Kidney (tissue), 14 donors: ENCODE measurements around the gene LTBP2. TPM values are rescaled to one million over a fixed set of nuclear protein-coding genes. Genes with fewer than 3 reads are reported as not detected.

ENCODE experiments used
- DNase-seq, 5 donors: peaks; one replicate each; pipeline ENCODE4 v3.0.0-alpha.2; 2013 to 2020
- FAIRE-seq: peaks from 2 replicates; lab custom pipeline; 2012; peaks lifted over from hg19 to GRCh38; lab: Jason Lieb, UNC
- H3K27ac ChIP-seq, 2 donors: one replicate each; pipeline ENCODE4 v1.7.0; 2013; ENCODE audit warnings: low read depth in 2 of 2, low read length in 2 of 2, inconsistent platforms in 1 of 2
- H3K27me3 ChIP-seq: one replicate; pipeline ENCODE4 v1.7.1; 2013; ENCODE audit warnings: low read length, inconsistent platforms; ENCODE audit not compliant: control insufficient read depth, insufficient read depth
- H3K36me3 ChIP-seq, 3 donors: one replicate each; pipeline versions ENCODE4 v1.7.0 to v1.7.1; 2013; ENCODE audit warnings: low read length in 3 of 3, control low read depth in 1 of 3, inconsistent platforms in 1 of 3; ENCODE audit not compliant: insufficient read depth in 3 of 3, control insufficient read depth in 2 of 3
- H3K4me1 ChIP-seq, 3 donors: one replicate each; pipeline versions ENCODE4 v1.7.0 to v1.7.1; 2013; ENCODE audit warnings: low read length in 3 of 3, inconsistent platforms in 1 of 3, low read depth in 1 of 3; ENCODE audit not compliant: control insufficient read depth in 2 of 3, insufficient read depth in 2 of 3
- H3K4me3 ChIP-seq, 3 donors: one replicate each; pipeline versions ENCODE4 v1.7.0 to v1.8.1; 2013; ENCODE audit warnings: low read length in 3 of 3, control low read depth in 1 of 3, inconsistent platforms in 1 of 3
- H3K9ac ChIP-seq, 3 donors: one replicate each; pipeline versions ENCODE4 v1.7.0 to v1.7.1; 2013; ENCODE audit warnings: low read length in 3 of 3, control low read depth in 1 of 3, inconsistent platforms in 1 of 3
- H3K9me3 ChIP-seq, 3 donors: one replicate each; pipeline versions ENCODE4 v1.7.0 to v1.7.1; 2013; ENCODE audit warnings: low read length in 3 of 3, control low read depth in 1 of 3, inconsistent platforms in 1 of 3; ENCODE audit not compliant: control insufficient read depth in 2 of 3, insufficient read depth in 1 of 3
- CTCF ChIP-seq: IDR thresholded peaks from 3 replicates; pipeline ENCODE4 v1.5.1; 2012; ENCODE audit warnings: mild to moderate bottlenecking, moderate library complexity, borderline replicate concordance; ENCODE audit not compliant: insufficient read depth; ENCODE audit errors: extremely low read depth
- intact Hi-C: fragments of 100-400 bp; cut with DNase I; formaldehyde crosslinking; loops from one replicate; pipeline ENCODE4 v1.11.1; 2022
- polyA plus RNA-seq: library from polyadenylated mRNA; stranded (reverse); fragments of 350-450 nt; fragmentation: Illumina TruSeq; extraction: RNeasy Lipid Tissue Mini Kit (QIAGEN cat#74804); gene quantifications from one replicate; pipeline ENCODE4 v1.2.3, GENCODE V29; 2014; ENCODE audit warnings: low read depth, low replicate concordance; ENCODE audit not compliant: insufficient read depth
- total RNA-seq: library from RNA; stranded (reverse); fragmentation: NEBNext Ultra II Directional; extraction: Animal tissue kit (Norgen Biotek cat#: 25700); gene quantifications from one replicate; pipeline ENCODE4 v1.2.1, GENCODE V29; 2021
- donor health status: control.
- donor health status: control.
- donor health status: control.
- donor health status: control.
- donor health status: control.
- donor health status: DM: yes; HTN: yes; CAD: no.
- donor health status: Normal renal cell carcinoma (clear cell type).

Gene LTBP2
- total and polyA plus RNA-seq, 2 donors from 2014 or later, result 2.9 to 10.4 TPM

DNA sequence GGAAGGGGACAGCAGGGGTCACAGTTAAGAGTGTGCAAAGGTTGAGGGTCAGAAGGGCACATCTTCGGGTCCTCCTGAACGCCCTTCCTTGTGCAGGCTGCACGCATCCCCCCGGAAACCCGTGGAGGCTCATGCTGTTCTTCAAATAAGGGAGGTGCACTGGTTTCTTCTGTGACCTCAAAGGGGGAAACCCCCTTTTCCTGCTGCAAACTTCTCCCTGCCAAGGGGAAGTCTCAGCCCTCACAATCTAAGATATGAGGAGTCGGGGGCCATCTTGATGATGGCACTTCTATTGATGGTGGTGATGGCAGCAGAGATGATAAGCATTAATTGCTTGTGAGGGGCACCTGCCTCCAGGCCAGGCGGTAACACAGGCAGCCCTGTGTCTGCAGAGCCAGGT lies 78.5 kb downstream of the LTBP2 start:
- TF ChIP-seq CTCF, result no peak
- no peak for DNase-seq
- Histone ChIP-seq H3K27me3 (no peaks in the 10 kb centered on the region), H3K4me3 (no peak overlapping the region), H3K36me3 (no peaks in the 10 kb centered on the region), H3K4me1 (no peaks in the 10 kb centered on the region), H3K9me3 (no peaks in the 10 kb centered on the region), H3K9ac (no peak overlapping the region), H3K27ac (no peak overlapping the region)
- no peak for FAIRE-seq
- intact Hi-C loops, result no loop called here

DNA sequence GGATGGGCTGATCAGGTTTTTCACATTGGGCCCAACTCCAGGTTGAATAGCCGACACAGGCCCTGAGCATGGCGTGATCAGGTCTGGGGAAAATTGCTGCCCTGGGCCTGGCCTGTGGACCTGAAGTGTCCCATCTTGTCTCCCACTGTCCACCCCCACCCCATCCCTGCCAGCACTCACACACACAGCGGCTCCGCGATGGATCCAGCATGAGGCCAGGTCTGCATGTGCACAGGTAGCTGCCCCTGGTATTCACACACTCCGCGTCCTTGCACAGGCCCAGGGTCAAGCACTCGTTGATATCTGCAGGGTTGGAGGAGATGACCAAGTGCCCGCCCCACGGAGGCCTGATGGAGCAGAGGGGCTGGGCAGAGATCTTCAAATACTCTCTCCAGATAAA lies 79.8 kb downstream of the LTBP2 start:
- no peak for TF ChIP-seq CTCF
- DNase-seq (no peak), FAIRE-seq (no peak)
- H3K27me3 ChIP-seq, result no peaks in the 10 kb centered on the region
- H3K36me3 ChIP-seq, result no peaks in the 10 kb centered on the region
- H3K9me3 ChIP-seq, result no peaks in the 10 kb centered on the region
- no peaks in the 10 kb centered on the region for H3K4me1 ChIP-seq
- no peak overlapping the region for H3K9ac ChIP-seq
- no peak overlapping the region for H3K27ac ChIP-seq
- H3K4me3 ChIP-seq, result no peak overlapping the region
- intact Hi-C loops, result no loop called here

- DNase-seq, result no peak
- Histone ChIP-seq H3K4me3 (no peak overlapping the region), H3K27me3 (no peaks in the 10 kb centered on the region), H3K27ac (no peak overlapping the region), H3K9ac (no peak overlapping the region), H3K4me1 (no peaks in the 10 kb centered on the region), H3K9me3 (no peaks in the 10 kb centered on the region), H3K36me3 (no peaks in the 10 kb centered on the region)
- intact Hi-C loops, result no loop called here
- TF ChIP-seq CTCF, result no peak
- no peak for FAIRE-seq
These were observed 80.6 kb downstream of the LTBP2 start for GRCh38 chr14:74531467-74531866.

DNA sequence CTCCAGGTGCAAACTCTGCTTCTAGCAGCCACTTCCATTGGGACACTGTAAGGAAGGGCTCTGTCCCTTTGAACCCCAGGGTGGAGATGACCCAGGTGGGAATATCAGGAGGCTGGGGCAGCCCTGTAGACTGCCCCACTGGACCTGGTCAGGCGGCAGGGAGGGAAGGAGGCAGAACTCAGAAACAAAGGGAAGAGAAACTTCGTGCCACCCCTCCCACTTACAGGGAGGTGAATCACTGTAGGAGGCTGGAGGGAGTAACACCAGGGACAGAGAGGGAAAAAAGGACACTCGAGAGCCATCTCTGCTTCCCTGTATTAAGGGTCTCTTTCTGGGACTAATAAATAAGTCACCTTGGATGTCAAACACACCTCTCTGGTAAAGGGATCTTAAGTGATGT lies 81.0 kb downstream of the LTBP2 start:
- FAIRE-seq (no peak), DNase-seq (no peak)
- TF ChIP-seq CTCF, result no peak
- Histone ChIP-seq H3K4me1 (no peaks in the 10 kb centered on the region), H3K4me3 (no peak overlapping the region), H3K9me3 (no peaks in the 10 kb centered on the region), H3K27ac (no peak overlapping the region), H3K9ac (no peak overlapping the region), H3K36me3 (no peaks in the 10 kb centered on the region), H3K27me3 (no peaks in the 10 kb centered on the region)
- intact Hi-C loops, result no loop called here
